ENCODE data around the gene TRPM8. TPM values are rescaled to one million over a fixed set of nuclear protein-coding genes. Genes with fewer than 3 reads are reported as not detected.

TRPM8 gene
- total and polyA plus RNA-seq, 2 of the 13 experiments (the other 11 are each of a cell fraction or from before 2014, with no cell fraction given), result 0.12 TPM; not detected in 1

GRCh38 chr2:233999182-233999581 lies 82.0 kb downstream of the TRPM8 start:
- Histone ChIP-seq H3K27me3 (ENCODE audit: control insufficient read depth in 1 of 2, insufficient read depth in 2 of 2, low read length in 2 of 2) (no peaks in the 10 kb centered on the region), H3K9me3 (ENCODE audit: low read length) (no peaks in the 10 kb centered on the region), H3K4me3 (replicated peaks in 1 of 3; ENCODE audit: insufficient read depth in 1 of 3, low read depth in 2 of 3, low read length in 3 of 3) (no peak overlapping the region), H3K9ac (ENCODE audit: insufficient read depth, low read depth, low read length) (no peak overlapping the region), H2AFZ (ENCODE audit: low read length) (no peak overlapping the region), H3K4me2 (ENCODE audit: low read depth, low read length) (no peak overlapping the region), H3K4me1 (ENCODE audit: insufficient read depth, low read length) (no peaks in the 10 kb centered on the region), H3K27ac (ENCODE audit: extremely low read length, insufficient read depth, low read length) (no peak overlapping the region), H4K20me1 (ENCODE audit: insufficient read depth, low read length) (no peaks in the 10 kb centered on the region), H3K79me2 (ENCODE audit: insufficient read depth, low read length) (no peaks in the 10 kb centered on the region), H3K36me3 (replicated peaks in 1 of 2; ENCODE audit: control insufficient read depth in 1 of 2, insufficient read depth in 2 of 2, low read length in 2 of 2) (no peaks in the 10 kb centered on the region)
- peak; percentile 68 for ATAC-seq
- WGBS (ENCODE audit: low lambda C conversion rate), result 65% methylated on average over 8 of the region's 10 CpGs
- TF ChIP-seq, protein P1, sequence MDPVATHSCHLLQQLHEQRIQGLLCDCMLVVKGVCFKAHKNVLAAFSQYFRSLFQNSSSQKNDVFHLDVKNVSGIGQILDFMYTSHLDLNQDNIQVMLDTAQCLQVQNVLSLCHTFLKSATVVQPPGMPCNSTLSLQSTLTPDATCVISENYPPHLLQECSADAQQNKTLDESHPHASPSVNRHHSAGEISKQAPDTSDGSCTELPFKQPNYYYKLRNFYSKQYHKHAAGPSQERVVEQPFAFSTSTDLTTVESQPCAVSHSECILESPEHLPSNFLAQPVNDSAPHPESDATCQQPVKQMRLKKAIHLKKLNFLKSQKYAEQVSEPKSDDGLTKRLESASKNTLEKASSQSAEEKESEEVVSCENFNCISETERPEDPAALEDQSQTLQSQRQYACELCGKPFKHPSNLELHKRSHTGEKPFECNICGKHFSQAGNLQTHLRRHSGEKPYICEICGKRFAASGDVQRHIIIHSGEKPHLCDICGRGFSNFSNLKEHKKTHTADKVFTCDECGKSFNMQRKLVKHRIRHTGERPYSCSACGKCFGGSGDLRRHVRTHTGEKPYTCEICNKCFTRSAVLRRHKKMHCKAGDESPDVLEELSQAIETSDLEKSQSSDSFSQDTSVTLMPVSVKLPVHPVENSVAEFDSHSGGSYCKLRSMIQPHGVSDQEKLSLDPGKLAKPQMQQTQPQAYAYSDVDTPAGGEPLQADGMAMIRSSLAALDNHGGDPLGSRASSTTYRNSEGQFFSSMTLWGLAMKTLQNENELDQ (CRISPR knock-in tag; IDR thresholded peaks at IDR 0.05; ENCODE audit: borderline replicate concordance), result no peak
- TF ChIP-seq SKI (IDR thresholded peaks at IDR 0.05; ENCODE audit: partially characterized antibody) (no peak), MLLT10 (CRISPR knock-in tag; IDR thresholded peaks at IDR 0.05) (no peak), ATF7 (IDR thresholded peaks at IDR 0.05) (peak; percentile 95), ATF7 (CRISPR knock-in tag; IDR thresholded peaks at IDR 0.05) (no peak), CREB1 (IDR thresholded peaks at IDR 0.05) (peak; percentile 91), CREB1 (CRISPR knock-in tag; IDR thresholded peaks at IDR 0.05) (no peak), HDAC2 (CRISPR knock-in tag; IDR thresholded peaks at IDR 0.05) (no peak)
- intact Hi-C loops (cut with micrococcal nuclease; ENCODE audit: unreplicated experiment) (no loop called here), in situ Hi-C loops (cut with HindIII; ENCODE audit: extremely low pct_ligation_motif_present, low pct_unique_long_range_greater_than_20kb) (loop anchor here (25.0 kb wide), 1 partner anchor 1113 kb away; no protein-coding TSS in a partner anchor)
- no TSS peak for BruUV-seq (replicated peaks)
- FAIRE-seq, result no peak
- DNase-seq (ENCODE audit: low spot score), result no peak
- POLR2A ChIA-PET, result no interaction called here
- CTCF ChIA-PET (ENCODE audit: low intra/inter-chr PET ratio, low total read pairs), result no interaction called here
